HCT116 (cell line): ENCODE measurements around the gene PTS. TPM values are rescaled to one million over a fixed set of nuclear protein-coding genes. Genes with fewer than 3 reads are reported as not detected.

Experiments
- ATAC-seq: fragments of 200-7000 bp; cut with Tn5 transposase; 2 replicates; pipeline ENCODE4 v1.9.1; 2020; ENCODE audit warnings: mild to moderate bottlenecking, moderate library complexity
- BruUV-seq: library from RNA; stranded (reverse); fragments of 400-500 nt; replicated peaks from 2 replicates; lab custom pipeline; 2021; lab: Mats Ljungman, UMichigan
- CTCF ChIA-PET: fragments of 300-600 bp; sonication (Branson Sonifier 250); formaldehyde crosslinking; loops from one replicate; lab custom pipeline; 2021; ENCODE audit warnings: antibody characterized with exemption; lab: Charles Lee
- POLR2A ChIA-PET: fragments of 300-600, 350-600 bp; sonication (Branson Sonifier 250); formaldehyde crosslinking; loops from one replicate; lab custom pipeline; 2021; ENCODE audit warnings: antibody characterized with exemption; lab: Charles Lee
- RAD21 ChIA-PET, 2 experiments: fragments of 300-600 bp; sonication (Branson Sonifier 250); formaldehyde crosslinking; loops; one replicate each; lab custom pipeline; 2023; ENCODE audit warnings: low total read pairs in 2 of 2; ENCODE audit not compliant: uncharacterized antibody in 2 of 2, unreplicated experiment in 2 of 2, low non-redundant PET in 1 of 2; lab: Charles Lee
- DNase-seq: peaks from one replicate; pipeline ENCODE4 v3.0.0-alpha.2; 2010; ENCODE audit warnings: low read depth, low spot score
- H2AFZ ChIP-seq: fragments of 200-600 bp; shearing (Covaris generic), sonication (generic); 2 replicates; pipeline ENCODE4 v1.6.1; 2017; ENCODE audit warnings: low read depth, mixed run types, mixed read lengths, antibody characterized with exemption, low read length; ENCODE audit not compliant: poor library complexity, severe bottlenecking
- H3K27ac ChIP-seq: 2 replicates; pipeline ENCODE4 v1.5.1; 2012; ENCODE audit warnings: low read depth, low read length
- H3K27me3 ChIP-seq: fragments of 200-600 bp; sonication (generic); 2 replicates; pipeline ENCODE4 v1.6.1; 2016; ENCODE audit warnings: mixed run types, low read length, mixed read lengths; ENCODE audit not compliant: insufficient read depth
- H3K36me3 ChIP-seq, 2 experiments: fragments of 200-500 bp in 1 of 2; fragments of 200-600 bp in 1 of 2; sonication (Bioruptor generic) in 1 of 2; sonication (generic) in 1 of 2; 2 replicates each; pipeline versions ENCODE4 v1.5.1 to v1.6.1; 2014 to 2016; ENCODE audit warnings: low read length in 2 of 2, inconsistent platforms in 1 of 2, mixed read lengths in 1 of 2, mixed run types in 1 of 2; ENCODE audit not compliant: insufficient read depth in 2 of 2, control insufficient read depth in 1 of 2
- H3K4me1 ChIP-seq, 2 experiments: fragments of 200-600 bp in 1 of 2; sonication (generic) in 1 of 2; 2 replicates each; pipeline versions ENCODE4 v1.5.1 to v1.6.1; 2012 to 2017; ENCODE audit warnings: low read length in 2 of 2, inconsistent platforms in 1 of 2, mild to moderate bottlenecking in 1 of 2, mixed read lengths in 1 of 2, mixed run types in 1 of 2, moderate library complexity in 1 of 2; ENCODE audit not compliant: insufficient read depth in 2 of 2, control insufficient read depth in 1 of 2
- H3K4me2 ChIP-seq: fragments of 200-600 bp; sonication (generic); 2 replicates; pipeline ENCODE4 v1.6.1; 2017; ENCODE audit warnings: mixed run types, low read length, mixed read lengths
- H3K4me3 ChIP-seq, 2 experiments: fragments of 200-600 bp in 1 of 2; sonication (generic) in 1 of 2; replicated peaks in 1 of 2; 2 replicates each; pipeline ENCODE4 v1.5.1; 2011 to 2016; ENCODE audit warnings: low read length in 2 of 2, control low read depth in 1 of 2, low read depth in 1 of 2, mild to moderate bottlenecking in 1 of 2, mixed read lengths in 1 of 2, mixed run types in 1 of 2
- H3K79me2 ChIP-seq: fragments of 200-600 bp; sonication (generic); 2 replicates; pipeline ENCODE4 v1.6.1; 2017; ENCODE audit warnings: mild to moderate bottlenecking, mixed run types, low read length, moderate library complexity, mixed read lengths; ENCODE audit not compliant: insufficient read depth
- H3K9ac ChIP-seq: fragments of 200-600 bp; sonication (generic); 2 replicates; pipeline ENCODE4 v1.6.1; 2016; ENCODE audit warnings: low read length, mixed read lengths
- H3K9me2 ChIP-seq: fragments of 200-600 bp; sonication (generic), shearing (Covaris generic); 2 replicates; pipeline ENCODE4 v1.6.1; 2017; ENCODE audit warnings: mixed run types, mild to moderate bottlenecking, moderate library complexity; ENCODE audit not compliant: insufficient read depth
- H3K9me3 ChIP-seq, 2 experiments: fragments of 200-500 bp in 1 of 2; fragments of 200-600 bp in 1 of 2; sonication (Bioruptor generic) in 1 of 2; sonication (generic) in 1 of 2; 2 replicates each; pipeline ENCODE4 v1.6.1; 2014 to 2017; ENCODE audit warnings: low read length in 2 of 2, mixed read lengths in 2 of 2, inconsistent platforms in 1 of 2, low read depth in 1 of 2, mild to moderate bottlenecking in 1 of 2, mixed run types in 1 of 2, moderate library complexity in 1 of 2; ENCODE audit not compliant: control insufficient read depth in 1 of 2, insufficient read depth in 1 of 2
- H4K20me1 ChIP-seq: fragments of 200-600 bp; sonication (generic), shearing (Covaris generic); 2 replicates; pipeline ENCODE4 v1.6.1; 2017; ENCODE audit warnings: mixed run types, mild to moderate bottlenecking, moderate library complexity; ENCODE audit not compliant: insufficient read depth
- CBX3 ChIP-seq: IDR thresholded peaks from 2 replicates; pipeline ENCODE4 v1.6.1; 2012; ENCODE audit warnings: low read depth
- CTCF ChIP-seq, 3 experiments: fragments of 200-600 bp in 1 of 3; sonication (generic) in 1 of 3; IDR thresholded peaks in 2 of 3; conservative IDR thresholded peaks in 1 of 3; 2 replicates each; pipeline ENCODE4 v1.5.1; 2012 to 2017; ENCODE audit warnings: low read depth in 2 of 3, low read length in 2 of 3, antibody characterized with exemption in 1 of 3, borderline replicate concordance in 1 of 3, control low read depth in 1 of 3, mild to moderate bottlenecking in 1 of 3, mixed read lengths in 1 of 3, mixed run types in 1 of 3, moderate library complexity in 1 of 3; ENCODE audit not compliant: insufficient read depth in 1 of 3
- RAD21 ChIP-seq: IDR thresholded peaks from 2 replicates; pipeline ENCODE4 v1.6.1; 2012; ENCODE audit warnings: low read depth, mild to moderate bottlenecking
- intact Hi-C: fragments of 100-400 bp; cut with micrococcal nuclease; formaldehyde crosslinking; loops from 2 replicates; pipeline ENCODE4 v1.10.0; 2022
- total RNA-seq: library from RNA; stranded (reverse); gene quantifications from one replicate; pipeline ENCODE4 v1.2.1, GENCODE V29; 2021; ENCODE audit not compliant: unreplicated experiment

PTS gene
- total RNA-seq, 1 experiment from 2014 or later = 45.7 TPM

- no peak for TF ChIP-seq CTCF (IDR thresholded peaks at IDR 0.05 in 2 of 3, conservative IDR thresholded peaks at IDR 0.05 in 1 of 3; ENCODE audit: borderline replicate concordance in 1 of 3, insufficient read depth in 1 of 3, low read depth in 2 of 3, low read length in 2 of 3)
These were observed 2.3 kb upstream of the PTS start (continued) for GRCh38 chr11:112223754-112224532.

DNA sequence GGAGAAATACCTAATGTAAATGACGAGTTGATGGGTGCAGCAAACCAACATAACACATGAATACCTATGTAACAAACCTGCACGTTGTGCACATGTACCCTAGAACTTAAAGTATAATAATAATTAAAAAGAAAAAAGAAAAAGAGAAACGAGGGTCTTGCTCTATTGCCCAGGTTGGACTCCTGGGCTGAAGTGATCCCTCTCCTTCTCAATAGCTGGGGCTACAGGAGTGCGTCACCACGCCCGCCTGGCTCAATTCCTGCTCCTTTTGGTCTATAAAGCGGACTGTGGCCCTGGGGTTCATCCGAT lies 521 bp upstream of the PTS start:
- Histone ChIP-seq H3K79me2 (peaks cover 39% of the 10 kb centered on the region), H3K27me3 (no peaks in the 10 kb centered on the region), H3K9me2 (no peaks in the 10 kb centered on the region), H2AFZ (peak overlapping the region; percentile 80), H3K27ac (peak overlapping the region; percentile 86), H3K4me3 (peak overlapping the region; percentile 71 to 85), H3K36me3 (peaks cover 0 to 4% of the 10 kb centered on the region in 2 experiments; a peak in 2 of 4 replicates), H3K4me2 (peak overlapping the region; percentile 83)
- ChIA-PET POLR2A (interaction anchor here (0.9 kb wide), 1 partner anchor 52 kb away, joined by 4 read pairs; no protein-coding TSS in a partner anchor), CTCF (interaction anchor here (1.8 kb wide), 1 partner anchor 54 kb away, joined by 11 read pairs; no protein-coding TSS in a partner anchor), RAD21 (no interaction called here)
- intact Hi-C loops = no loop called here
- DNase-seq = no peak
- TF ChIP-seq RAD21 = no peak
- no peak for TF ChIP-seq CBX3
- TF ChIP-seq, all 23 proteins: peak for 0
- no peak for ATAC-seq
- Histone ChIP-seq H3K4me1 (peaks cover 4 to 9% of the 10 kb centered on the region in 2 experiments), H4K20me1 (no peaks in the 10 kb centered on the region), H3K9ac (peak overlapping the region; percentile 86), H3K9me3 (no peaks in the 10 kb centered on the region)
- TSS peak; percentile 94 for BruUV-seq
